Tongue (tissue), 2 donors: ENCODE results near the gene AREL1. TPM values are rescaled to one million over a fixed set of nuclear protein-coding genes. Genes with fewer than 3 reads are reported as not detected.

Source experiments
- DNase-seq: peaks from one replicate; pipeline ENCODE4 v3.0.0-alpha.2; 2015
- total RNA-seq: library from RNA; depleted of rRNA; stranded (reverse); fragments of >200 nt; gene quantifications from one replicate; pipeline ENCODE4 v1.2.3, GENCODE V29; 2014

The AREL1 gene
- total RNA-seq, 1 donor from 2014 or later, result 17.1 TPM

DNA sequence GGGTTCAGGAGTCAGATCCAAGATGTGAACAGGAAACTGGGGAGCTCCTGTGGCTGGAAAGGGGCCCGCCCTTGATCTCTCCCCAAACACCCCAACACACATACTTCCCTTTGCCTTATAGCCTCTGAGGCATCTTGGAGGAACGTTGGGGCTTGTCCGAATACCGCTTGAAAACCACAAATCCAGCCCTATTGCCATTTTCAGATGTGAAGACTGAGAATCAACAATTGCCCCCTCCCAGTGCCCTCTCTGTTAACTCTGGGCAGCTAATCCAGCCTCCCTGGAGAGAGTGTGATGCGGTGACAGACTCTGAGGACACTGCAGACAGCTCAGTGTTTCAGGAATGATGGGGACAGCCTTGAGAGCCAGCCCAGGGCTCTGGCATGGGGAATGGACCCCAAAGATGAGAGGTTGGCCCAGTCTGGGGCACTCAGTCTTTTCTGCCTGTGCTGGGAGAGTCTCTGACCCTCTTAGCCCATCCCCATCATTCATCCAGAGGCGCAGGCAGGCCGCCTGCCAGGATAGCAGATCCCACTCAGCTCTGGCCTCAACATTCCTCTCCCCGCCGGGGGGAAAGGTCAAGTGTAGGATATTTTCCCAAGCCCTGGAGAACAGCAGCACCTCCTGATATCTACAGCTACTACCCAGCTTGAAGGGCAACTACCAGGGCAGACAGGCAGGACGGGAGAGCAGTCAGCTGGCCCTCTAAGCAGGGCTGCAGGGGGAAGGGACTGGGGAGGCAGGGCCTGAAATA, 76.3 kb downstream of the AREL1 start:
- DNase-seq, result no peak

DNA sequence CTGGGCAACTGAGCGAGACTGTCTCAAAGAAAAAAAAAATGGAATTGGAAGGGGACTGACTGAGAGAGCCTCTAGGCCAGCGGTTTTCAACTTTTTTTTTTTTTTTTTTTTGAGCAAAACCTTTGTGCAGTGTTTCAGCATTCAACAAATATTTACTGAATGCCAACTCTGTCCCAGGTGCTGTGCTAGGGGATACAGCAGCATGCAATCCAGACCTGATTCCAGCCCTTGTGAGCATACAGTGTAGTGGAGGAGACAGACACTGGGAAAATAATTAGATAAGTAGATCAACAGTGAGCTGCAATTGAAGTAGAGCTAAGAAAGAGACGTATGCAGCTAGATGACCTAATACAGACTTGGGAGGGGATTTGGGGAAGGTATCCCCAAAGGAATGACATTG, 77.0 kb downstream of the AREL1 start:
- no peak for DNase-seq

DNA sequence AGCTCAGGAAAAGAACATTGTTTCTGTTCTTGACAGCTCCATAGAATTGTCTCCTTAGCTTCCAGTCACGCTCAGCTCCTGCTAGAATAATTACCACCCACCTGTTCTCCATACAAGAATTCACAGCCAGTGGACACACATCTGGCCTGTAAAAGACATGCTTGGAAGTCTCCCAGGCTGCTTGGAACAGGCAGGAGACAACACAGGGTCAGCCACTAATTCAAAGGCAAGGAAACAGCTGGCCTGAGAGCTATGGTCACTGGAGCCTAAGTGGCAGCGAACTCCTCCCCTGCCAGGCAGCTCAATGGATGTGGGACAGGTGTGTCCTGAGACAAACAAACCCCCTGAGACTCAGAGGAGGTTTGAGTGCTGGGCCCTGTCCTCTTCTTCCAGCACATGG, 77.9 kb downstream of the AREL1 start:
- DNase-seq, result peak; percentile 93

DNA sequence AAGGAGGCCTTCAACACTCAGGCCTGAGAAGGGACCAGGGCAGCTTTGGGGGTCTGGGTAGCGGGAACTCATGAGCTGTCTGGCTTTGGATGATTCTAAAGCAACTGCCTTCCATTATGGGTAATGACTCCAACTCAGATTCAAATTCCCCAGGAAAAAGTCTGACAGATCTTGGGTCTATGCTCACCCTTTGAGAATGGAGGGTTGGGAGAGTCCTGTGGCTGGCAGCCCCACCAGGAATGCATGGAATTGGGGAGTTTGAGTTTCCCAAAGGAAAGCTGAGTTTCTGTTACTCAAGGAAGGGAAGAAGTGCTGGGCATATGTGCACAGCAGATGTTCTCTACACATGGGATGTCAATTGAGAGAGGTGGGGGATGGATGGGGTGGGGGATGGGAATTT, 78.4 kb downstream of the AREL1 start:
- DNase-seq, result no peak

DNA sequence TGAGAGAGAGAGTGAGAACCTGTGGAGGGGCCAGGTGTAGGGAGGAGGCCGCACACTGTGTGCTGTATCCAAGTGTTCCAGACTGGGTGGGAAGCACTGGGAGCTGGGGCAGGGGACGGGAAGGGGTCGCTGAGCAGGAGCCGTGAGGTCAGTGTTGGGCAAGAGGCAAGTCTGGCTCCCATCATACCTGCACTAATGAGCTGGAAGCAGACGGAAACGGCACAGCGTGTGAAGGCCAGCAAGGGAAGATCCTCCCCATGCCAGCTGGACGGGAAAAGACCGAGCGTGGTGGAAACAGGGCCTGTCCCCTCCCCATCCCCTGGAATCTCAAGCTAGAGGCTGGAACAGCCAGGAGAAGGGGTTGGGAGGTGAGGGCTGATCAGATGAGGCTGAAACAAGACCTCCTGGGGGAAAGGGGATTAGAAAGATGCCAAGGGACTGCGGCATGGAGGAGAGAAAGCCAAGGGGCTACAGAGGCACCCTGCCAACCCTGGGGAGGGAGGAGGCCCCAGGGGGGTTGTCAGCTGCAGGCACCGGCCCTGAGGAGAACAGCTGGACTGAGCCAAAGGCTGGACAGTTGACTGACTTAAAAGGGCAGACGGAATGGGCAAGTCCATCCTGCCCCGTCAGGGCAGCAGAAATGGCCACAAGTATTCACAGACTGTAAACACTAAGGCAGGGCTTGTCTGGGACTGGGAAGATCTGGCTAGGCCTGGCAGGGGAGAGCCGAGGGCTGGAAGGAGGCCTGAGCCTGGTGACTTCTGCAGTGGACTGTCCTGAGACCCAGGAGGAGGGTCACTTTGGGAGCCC, 81.8 kb downstream of the AREL1 start:
- DNase-seq, result peak; percentile 62

DNA sequence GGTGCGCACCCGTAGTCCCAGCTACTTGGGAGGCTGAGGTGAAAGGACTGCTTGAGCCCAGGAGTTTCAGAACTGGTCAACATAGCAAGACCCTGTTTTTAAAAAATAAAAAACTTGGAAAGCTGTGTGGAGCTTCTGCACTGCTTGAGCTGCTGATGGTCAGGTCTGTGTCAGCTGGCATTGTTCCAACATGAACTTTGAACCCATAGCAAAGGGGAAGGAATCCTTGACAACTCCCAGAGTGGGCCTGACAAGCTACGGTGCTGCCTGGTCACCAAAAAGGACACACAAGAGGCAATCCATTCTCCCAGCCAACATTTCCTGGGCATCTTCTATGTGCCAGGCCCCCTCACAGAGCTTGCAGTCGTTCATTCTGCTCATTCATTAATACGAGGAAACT, 84.5 kb downstream of the AREL1 start:
- no peak for DNase-seq

DNA sequence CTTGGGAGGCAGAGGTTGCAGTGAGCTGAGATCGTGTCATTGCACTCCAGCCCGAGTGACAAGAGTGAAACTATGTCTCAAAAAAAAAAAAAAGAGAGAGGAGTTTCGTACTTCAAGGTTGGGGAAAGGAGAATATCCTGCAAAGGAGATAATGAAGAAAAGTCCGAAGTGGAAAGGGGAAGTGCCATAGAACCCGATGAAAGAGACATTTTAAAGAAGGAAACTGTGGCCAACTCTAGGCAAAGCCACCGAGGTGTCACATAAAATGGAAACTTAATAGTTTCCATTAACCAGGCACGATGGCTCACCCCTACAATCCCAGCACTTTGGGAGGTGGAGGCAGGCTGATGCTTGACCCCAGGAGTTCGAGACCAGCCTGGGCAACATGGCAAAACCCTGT, 85.8 kb downstream of the AREL1 start:
- DNase-seq, result no peak

DNA sequence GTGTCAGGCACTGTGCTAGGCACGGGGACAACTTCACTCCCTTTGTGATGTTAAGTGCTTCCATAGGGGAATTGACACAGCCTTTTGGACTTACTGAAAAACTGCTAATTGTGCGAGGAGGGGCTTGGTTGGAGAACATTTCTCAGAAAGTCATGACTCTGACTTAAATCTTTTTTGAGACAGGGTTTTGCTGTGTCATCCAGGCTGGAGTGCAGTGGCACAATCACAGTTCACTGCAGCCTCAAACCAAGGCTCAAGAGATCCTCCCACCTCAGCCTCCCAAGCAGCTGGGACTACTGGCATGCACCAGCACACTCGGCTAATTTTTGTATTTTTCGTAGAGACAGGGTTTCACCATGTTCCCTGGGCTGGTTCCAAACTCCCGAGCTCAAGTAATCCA, 90.6 kb downstream of the AREL1 start:
- no peak for DNase-seq

DNA sequence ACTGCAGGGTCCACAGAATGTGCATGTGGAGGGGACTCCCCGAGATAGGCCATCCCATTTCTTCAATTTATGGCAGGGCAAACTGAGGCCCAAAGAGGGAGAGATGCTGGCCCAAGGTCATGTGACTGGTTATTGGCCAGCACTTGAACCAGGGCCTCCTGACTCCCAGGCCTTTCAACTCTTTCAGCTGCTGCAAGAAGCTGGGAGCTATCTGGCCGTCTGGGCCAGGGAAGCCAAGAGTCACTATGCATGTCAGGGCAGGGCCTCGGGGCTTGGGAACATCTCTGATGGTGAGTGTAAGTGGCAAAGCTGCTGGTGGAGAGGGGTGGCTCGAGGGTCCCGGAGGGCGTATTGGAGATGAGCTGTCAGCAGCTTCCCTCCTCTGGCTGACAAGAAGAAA, 91.3 kb downstream of the AREL1 start:
- DNase-seq, result no peak

DNA sequence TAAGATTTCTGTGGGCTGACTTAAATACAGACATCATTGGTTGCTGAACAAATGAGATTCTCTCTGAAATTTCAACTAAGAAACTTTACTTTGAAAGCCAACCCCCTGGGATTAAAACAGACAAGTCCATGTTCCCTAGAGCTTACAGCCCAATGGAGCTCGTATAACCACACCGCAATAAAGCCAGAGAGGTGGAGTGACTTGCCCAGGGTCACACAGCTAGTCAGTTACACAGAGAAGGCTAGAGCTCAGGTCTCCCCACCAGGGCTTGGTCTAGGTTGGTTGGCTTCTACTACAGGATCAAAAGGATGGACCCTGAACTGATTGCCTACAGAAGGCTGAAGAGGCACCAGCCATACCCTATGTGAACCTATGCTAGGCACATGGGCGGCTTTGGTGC, 92.0 kb downstream of the AREL1 start:
- DNase-seq, result no peak

DNA sequence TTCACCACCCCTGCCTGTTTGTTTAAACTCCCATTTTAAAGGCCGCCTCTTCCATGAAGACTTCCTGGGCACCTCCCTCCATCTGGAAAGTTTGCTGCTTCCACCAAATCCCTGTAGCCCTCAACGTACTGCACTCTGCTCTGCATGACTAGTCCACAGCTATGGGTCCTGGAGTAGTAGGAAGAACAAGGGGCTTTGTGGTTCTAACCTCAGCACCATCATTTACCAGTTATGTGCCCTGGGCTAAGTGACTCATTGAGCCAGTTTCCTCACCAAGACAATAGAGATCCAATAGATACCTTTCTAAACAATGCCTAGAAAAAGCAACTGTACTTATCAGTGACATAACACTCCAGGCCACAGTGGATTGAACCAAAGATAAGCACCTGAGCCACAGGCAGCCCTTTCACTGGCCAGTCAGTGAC, 92.4 kb downstream of the AREL1 start:
- DNase-seq, result no peak

DNA sequence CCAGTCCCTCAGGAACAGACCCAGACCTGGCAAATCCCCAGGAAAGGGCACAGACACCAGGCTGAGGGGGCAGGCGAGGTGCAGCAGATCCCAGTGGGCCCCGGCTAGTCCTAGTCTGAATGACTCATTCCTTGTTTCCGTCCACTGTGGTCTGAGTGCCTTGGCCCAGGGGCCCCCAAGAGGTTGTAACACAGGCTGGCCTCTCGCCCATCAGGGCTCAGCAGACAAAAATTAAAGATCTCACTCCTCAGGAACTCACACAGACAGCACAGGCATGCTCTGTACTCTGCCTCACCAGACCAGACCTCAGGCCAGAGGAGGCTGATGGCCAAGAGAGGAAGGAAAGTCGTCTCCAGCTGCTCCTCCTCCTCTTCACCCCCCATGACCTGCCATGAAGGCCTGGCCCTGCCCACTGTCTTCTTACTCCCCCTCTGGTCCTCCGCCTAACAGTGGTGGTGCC, 93.2 kb downstream of the AREL1 start:
- peak; percentile 34 for DNase-seq

DNA sequence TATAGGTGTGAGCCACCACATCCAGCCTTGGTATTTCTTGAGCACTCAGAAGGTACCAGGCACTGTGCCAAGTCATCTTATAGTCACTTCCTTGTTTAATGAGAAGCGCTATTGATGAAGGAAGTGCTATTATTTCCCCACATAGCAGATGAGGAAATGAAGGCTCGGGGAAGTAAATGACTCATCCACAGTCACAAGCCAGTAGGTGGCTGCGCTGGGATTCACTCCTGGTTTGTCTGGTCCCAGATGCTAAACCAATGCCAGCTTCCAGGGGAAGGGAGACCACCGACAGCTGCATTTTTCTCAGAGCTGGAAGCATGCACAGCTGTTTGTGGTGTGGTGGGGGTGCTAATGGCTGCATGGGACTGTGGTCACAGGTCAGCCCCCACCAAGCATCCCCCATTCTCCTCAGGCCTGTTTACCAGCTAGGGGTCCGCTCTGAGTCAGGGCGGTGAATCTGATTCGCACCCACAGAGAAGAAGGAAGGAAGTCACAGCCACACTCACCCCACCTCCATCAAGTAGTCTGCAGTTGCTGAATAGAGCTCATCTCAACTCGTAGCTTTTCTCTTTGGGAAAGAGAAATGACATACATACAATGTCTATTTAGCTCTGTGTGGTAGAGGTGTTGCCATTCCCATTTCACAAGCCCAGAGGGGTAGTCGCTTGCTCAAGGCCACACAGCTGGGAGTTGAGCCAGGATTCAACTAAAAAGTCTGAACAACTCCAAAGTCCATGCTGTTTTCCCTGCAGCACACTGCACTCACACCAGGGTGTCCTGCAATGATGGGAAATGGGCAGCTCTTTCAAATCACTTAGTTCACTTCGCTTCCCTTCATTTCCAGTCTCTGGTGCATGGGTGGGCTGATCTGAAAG, 94.6 kb downstream of the AREL1 start:
- DNase-seq, result no peak

DNA sequence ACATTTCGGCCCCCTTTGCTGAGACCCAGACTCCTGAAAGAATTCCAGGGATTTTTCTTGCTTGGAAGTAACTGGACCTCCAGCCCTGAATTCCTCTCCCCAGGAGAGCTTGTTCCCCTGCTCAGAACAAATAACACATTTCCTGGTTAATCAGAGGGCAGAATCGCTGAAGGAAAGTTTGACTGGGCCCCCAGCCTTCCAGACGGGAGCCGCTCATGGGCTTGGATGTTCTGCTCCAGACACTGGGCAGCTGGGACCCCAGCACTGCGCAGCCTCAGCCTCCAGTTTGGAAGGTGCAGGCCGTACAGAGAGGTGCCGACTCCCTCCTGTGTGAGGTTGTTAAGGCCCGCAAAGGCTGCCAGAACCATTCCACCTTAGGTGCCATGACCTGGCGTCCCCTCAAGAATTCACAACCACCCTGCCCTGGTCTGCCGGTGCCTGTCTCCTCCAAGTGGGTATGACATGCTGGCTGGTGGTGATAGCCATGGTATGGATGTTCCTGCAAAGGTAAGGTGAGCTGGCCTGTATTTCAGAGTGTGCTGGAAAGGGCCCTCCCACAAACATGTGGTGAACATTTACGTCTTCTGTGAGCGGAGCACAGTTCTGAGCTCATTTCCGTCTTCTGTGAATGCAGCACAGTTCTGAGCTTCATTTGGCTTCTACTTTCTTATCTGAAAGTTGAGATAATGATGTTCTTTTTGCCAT, 95.7 kb downstream of the AREL1 start:
- no peak for DNase-seq

DNA sequence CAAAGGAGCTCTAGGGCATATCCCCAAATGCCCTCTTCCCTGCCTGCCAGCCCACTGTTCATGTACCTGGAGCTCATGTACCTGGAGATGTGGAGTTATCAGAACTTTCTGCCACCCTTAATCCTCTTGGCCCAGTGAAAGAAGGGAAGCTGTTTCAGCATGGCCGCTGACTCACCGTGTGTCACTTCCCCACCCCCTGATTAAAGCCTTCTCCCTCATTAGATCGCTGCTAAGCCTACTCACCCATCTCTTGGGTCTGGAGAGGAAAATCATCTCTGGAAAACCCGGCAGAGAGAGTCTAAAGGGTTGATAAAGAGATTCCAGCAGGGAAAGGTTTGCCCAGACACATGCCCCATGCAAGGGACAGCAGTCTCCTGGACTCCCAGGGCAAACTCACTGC, 96.4 kb downstream of the AREL1 start:
- DNase-seq, result no peak

DNA sequence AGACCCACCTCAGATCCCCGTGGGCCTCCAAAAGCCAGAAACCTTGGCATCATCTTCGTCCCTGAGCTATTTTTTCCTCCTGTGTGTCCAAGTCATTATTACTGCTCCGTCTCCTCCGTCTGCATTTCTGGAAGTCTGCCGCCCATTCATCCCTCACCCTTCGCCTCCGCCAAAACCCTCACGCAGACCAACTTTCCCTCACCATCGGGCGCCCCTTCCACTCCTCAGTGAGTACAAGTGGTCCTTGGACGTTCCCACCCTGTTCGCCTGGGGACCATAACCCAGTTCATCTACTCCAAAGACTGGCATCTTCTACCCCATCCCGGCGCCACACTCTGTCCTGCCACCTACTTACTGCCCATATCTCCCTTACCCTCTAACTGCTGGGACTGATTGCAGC, 97.1 kb downstream of the AREL1 start:
- DNase-seq, result no peak

DNA sequence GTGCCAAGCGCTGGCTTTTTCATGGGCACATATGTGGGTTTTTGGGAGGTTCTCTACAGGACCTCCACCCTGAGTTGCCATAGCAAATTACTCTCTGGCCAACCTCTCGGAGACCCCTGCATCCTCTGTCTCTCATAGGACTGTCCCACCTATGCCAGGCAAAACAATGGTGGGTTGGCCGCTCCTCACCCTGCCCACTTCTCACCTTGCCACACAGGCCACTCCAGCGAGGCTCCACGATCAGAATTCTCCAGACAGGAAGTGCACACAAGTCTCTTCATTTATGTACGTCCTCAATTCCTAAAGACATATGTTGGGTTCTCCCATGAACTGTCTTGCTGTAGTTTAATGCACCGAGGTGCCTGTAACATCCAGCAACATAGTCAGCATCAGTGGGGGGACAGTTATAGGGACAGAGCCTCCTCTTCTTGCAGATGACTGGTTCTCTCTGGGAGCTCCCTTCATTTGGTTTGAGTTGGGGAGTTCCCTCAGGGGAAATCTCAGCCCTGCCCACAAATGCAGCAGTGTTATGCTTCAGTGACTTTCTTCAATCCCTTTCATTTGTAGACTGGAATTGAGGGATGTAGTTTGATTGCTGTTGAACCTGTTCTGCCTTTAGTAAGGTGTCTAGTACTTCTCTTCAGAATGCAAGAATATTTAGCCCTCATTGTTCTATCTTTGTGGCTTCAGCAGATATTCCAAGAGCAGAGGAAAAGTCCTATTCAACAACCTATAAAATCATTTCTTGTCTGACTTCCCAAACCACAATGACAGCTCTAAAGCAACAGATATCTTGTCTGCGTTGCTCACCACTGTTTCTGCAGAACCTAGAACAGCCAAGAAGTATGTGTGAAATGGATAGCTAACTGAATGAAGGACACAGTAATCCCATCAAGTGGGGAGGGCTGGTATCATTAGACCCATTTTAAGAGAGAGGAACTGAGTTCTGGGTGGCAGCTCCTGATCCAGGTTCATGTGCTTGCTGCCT, 98.1 kb downstream of the AREL1 start:
- no peak for DNase-seq

DNA sequence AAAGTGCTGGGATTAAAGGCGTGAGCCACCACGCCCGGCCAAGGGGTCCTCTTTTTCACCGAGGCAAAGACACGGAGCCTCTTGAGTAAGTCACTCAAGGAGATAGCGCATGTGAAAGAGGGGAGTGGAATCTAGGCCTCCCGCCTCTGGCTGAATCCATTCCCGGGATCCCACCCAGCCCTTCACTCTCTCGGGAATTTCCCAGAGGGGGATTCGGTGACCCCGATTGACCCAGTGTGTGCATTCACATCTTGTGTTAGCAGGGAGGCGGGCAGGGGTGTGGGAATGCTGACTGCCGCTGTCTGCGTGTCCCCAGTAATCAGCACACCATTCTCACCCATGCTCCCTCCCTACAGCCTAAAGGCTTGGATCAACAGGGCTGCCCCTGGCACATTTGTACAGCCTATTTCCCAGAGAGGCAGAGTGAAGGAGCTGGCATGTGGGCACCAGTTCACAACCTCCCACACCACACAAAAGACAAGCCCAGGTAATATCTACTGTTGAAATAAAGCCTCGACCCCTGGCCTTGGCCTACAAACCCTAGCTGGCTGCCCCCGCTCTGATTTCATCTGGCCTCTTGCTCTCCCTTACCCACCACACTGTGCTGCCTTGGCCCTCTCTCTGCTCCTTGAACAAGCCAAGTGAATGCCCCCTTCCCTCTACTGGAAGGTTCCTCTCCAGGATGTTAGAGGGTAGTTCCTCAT, 99.5 kb downstream of the AREL1 start:
- no peak for DNase-seq

DNA sequence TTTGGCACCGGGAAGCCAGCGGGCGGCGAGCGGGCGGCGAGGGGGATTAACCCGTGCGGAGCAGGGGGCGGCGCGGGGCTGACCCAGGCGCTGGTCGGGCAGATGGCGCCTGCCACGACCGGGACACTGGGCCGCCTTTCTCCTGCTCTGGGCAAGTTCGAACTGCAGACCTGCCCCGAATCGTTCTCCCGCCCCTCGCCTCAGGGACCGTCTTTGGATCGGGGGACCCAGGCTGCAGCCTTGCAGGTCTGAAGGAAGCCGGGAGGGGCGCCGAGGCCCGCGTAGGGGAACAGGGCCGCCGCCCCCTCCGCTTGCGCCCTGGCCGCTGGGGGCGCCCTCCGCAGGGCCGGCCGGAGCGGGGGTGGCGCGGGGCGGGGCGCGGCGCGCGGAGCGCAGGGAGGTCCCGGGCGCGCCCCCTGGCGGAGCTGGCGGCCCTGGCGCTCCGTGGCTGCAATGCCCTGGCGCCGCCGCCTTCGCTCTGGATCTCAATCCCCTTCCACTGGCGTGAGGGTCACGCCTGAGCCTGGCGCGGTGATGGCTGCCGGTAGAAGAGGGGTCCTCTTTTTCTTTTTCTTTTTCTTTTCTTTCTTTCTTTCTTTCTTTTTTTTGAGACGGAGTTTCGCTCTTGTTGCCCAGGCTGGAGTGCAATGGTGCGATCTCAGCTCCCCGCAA, 100.4 kb downstream of the AREL1 start:
- peak; percentile 89 for DNase-seq
